ENCODE data around the gene NOC3L.

Gene NOC3L

GRCh38 chr10:94307046-94307615 lies 55.6 kb downstream of the NOC3L start:
- TF ChIP-seq, protein P1, sequence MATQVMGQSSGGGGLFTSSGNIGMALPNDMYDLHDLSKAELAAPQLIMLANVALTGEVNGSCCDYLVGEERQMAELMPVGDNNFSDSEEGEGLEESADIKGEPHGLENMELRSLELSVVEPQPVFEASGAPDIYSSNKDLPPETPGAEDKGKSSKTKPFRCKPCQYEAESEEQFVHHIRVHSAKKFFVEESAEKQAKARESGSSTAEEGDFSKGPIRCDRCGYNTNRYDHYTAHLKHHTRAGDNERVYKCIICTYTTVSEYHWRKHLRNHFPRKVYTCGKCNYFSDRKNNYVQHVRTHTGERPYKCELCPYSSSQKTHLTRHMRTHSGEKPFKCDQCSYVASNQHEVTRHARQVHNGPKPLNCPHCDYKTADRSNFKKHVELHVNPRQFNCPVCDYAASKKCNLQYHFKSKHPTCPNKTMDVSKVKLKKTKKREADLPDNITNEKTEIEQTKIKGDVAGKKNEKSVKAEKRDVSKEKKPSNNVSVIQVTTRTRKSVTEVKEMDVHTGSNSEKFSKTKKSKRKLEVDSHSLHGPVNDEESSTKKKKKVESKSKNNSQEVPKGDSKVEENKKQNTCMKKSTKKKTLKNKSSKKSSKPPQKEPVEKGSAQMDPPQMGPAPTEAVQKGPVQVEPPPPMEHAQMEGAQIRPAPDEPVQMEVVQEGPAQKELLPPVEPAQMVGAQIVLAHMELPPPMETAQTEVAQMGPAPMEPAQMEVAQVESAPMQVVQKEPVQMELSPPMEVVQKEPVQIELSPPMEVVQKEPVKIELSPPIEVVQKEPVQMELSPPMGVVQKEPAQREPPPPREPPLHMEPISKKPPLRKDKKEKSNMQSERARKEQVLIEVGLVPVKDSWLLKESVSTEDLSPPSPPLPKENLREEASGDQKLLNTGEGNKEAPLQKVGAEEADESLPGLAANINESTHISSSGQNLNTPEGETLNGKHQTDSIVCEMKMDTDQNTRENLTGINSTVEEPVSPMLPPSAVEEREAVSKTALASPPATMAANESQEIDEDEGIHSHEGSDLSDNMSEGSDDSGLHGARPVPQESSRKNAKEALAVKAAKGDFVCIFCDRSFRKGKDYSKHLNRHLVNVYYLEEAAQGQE (IDR thresholded peaks at IDR 0.05; ENCODE audit: insufficient replicate concordance, low read depth), result no peak
- TF ChIP-seq POLR2AphosphoS5 (IDR thresholded peaks at IDR 0.05; ENCODE audit: low read depth) (no peak), SPI1 (IDR thresholded peaks at IDR 0.05; ENCODE audit: borderline replicate concordance, low read depth) (no peak), GABPA (IDR thresholded peaks at IDR 0.05; ENCODE audit: low read depth) (no peak)
- TF ChIP-seq, protein P2, sequence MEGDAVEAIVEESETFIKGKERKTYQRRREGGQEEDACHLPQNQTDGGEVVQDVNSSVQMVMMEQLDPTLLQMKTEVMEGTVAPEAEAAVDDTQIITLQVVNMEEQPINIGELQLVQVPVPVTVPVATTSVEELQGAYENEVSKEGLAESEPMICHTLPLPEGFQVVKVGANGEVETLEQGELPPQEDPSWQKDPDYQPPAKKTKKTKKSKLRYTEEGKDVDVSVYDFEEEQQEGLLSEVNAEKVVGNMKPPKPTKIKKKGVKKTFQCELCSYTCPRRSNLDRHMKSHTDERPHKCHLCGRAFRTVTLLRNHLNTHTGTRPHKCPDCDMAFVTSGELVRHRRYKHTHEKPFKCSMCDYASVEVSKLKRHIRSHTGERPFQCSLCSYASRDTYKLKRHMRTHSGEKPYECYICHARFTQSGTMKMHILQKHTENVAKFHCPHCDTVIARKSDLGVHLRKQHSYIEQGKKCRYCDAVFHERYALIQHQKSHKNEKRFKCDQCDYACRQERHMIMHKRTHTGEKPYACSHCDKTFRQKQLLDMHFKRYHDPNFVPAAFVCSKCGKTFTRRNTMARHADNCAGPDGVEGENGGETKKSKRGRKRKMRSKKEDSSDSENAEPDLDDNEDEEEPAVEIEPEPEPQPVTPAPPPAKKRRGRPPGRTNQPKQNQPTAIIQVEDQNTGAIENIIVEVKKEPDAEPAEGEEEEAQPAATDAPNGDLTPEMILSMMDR (IDR thresholded peaks at IDR 0.05; ENCODE audit: insufficient read depth, low read length), result no peak
- DNase-seq (ENCODE audit: low read depth in 1 of 2, low spot score in 1 of 2), result no peak
- no peak overlapping the region for H3K4me3 ChIP-seq (replicated peaks; ENCODE audit: insufficient read depth, low read length)
- no peak overlapping the region for H3K27ac ChIP-seq (replicated peaks)
- H3K27me3 ChIP-seq (ENCODE audit: insufficient read depth, poor library complexity, severe bottlenecking), result peaks cover 21% of the 10 kb centered on the region

DNA sequence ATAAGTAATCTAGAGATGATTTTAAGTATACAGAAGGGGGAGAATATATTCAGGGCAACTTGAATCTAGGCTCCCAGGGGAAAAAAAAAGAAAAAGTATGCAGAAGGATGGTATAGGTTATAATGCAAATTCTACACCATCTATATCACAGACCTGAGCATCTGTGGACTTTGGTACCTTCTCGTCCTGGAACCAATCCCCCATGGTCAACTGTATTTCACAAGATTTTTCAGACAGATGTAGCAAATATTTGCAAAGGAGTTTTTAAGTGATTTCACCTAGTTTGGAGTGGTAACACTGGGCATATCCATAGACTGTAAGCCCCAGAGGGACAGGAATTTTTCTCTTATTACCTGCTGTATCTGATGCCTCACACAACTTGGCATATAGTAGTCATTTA lies 58.8 kb downstream of the NOC3L start:
- no peak overlapping the region for H3K4me3 ChIP-seq (replicated peaks; ENCODE audit: insufficient read depth, low read length)
- DNase-seq (ENCODE audit: low read depth in 1 of 2, low spot score in 1 of 2), result no peak
- H3K27me3 ChIP-seq (ENCODE audit: insufficient read depth, poor library complexity, severe bottlenecking), result peaks cover 28% of the 10 kb centered on the region
- no peak overlapping the region for H3K27ac ChIP-seq (replicated peaks)
- TF ChIP-seq, protein P1 (IDR thresholded peaks at IDR 0.05; ENCODE audit: insufficient replicate concordance, low read depth), result no peak
- TF ChIP-seq GABPA (IDR thresholded peaks at IDR 0.05; ENCODE audit: low read depth) (no peak), POLR2AphosphoS5 (IDR thresholded peaks at IDR 0.05; ENCODE audit: low read depth) (no peak), SPI1 (IDR thresholded peaks at IDR 0.05; ENCODE audit: borderline replicate concordance, low read depth) (no peak)
- TF ChIP-seq, protein P2 (IDR thresholded peaks at IDR 0.05; ENCODE audit: insufficient read depth, low read length), result no peak

DNA sequence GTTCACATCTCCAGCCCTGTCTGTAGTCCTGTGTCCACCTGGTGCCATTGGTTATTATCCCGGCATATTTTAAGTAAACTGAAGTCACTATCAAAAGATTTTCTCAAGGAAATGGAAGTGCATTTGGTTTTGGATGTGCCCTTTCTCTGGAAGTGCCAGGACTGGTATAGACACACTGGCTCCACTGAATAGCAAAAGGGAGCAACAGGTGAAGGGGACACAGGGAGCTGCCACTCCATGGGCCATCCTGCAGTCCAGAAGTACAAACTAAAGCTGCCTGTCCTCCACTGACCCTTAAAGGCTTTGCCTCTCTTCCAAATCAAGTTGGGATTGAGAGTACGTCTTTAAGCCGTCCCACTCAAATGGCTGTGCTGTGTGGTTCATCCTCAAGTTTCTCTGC lies 62.7 kb downstream of the NOC3L start:
- TF ChIP-seq, protein P1 (IDR thresholded peaks at IDR 0.05; ENCODE audit: insufficient replicate concordance, low read depth), result no peak
- TF ChIP-seq SPI1 (IDR thresholded peaks at IDR 0.05; ENCODE audit: borderline replicate concordance, low read depth) (no peak), GABPA (IDR thresholded peaks at IDR 0.05; ENCODE audit: low read depth) (no peak)
- Histone ChIP-seq H3K4me3 (replicated peaks; ENCODE audit: insufficient read depth, low read length) (no peak overlapping the region), H3K27me3 (ENCODE audit: insufficient read depth, poor library complexity, severe bottlenecking) (peaks cover 15% of the 10 kb centered on the region), H3K27ac (replicated peaks) (no peak overlapping the region)
- DNase-seq (ENCODE audit: low read depth in 1 of 2, low spot score in 1 of 2), result no peak
